WTC11 (cell line): Measurements from ENCODE around the gene NTRK3. TPM values are rescaled to one million over a fixed set of nuclear protein-coding genes. Genes with fewer than 3 reads are reported as not detected.

Experiments
- ATAC-seq: fragments of 200-7000 bp; cut with Tn5 transposase; 2 replicates; pipeline ENCODE4 v1.10.0; 2021; ENCODE audit warnings: mild to moderate bottlenecking, moderate library complexity
- CTCF ChIA-PET: fragments of 300-600 bp; sonication (Branson Sonifier 250); formaldehyde crosslinking; loops from one replicate; lab custom pipeline; 2021; ENCODE audit warnings: antibody characterized with exemption; lab: Charles Lee
- POLR2A ChIA-PET: fragments of 350-600 bp; sonication (Branson Sonifier 250); formaldehyde crosslinking; loops from one replicate; lab custom pipeline; 2021; ENCODE audit warnings: antibody characterized with exemption; lab: Charles Lee
- DNase-seq: peaks from one replicate; pipeline ENCODE4 v3.0.0; 2021; ENCODE audit warnings: low spot score
- H3K27ac Mint-ChIP-seq: 2 replicates; pipeline ENCODE4 v1.8.0; 2021; ENCODE audit warnings: mixed read lengths
- H3K27me3 Mint-ChIP-seq: 2 replicates; pipeline ENCODE4 v1.8.0; 2021; ENCODE audit warnings: low read depth, mild to moderate bottlenecking, moderate library complexity, mixed read lengths
- H3K36me3 Mint-ChIP-seq: 2 replicates; pipeline ENCODE4 v1.8.0; 2021; ENCODE audit warnings: mixed read lengths
- H3K4me1 Mint-ChIP-seq: 2 replicates; pipeline ENCODE4 v1.8.0; 2022; ENCODE audit warnings: mixed read lengths
- H3K4me3 Mint-ChIP-seq: 2 replicates; pipeline ENCODE4 v1.8.0; 2021; ENCODE audit warnings: mild to moderate bottlenecking, moderate library complexity, mixed read lengths
- H3K9me3 Mint-ChIP-seq: 2 replicates; pipeline ENCODE4 v1.8.0; 2021; ENCODE audit warnings: mixed read lengths
- ATF3 ChIP-seq: sonication (generic); formaldehyde crosslinking; conservative IDR thresholded peaks from 2 replicates; pipeline ENCODE4 v1.8.1; 2022; ENCODE audit warnings: mild to moderate bottlenecking, missing genetic modification reagents
- E2F5 ChIP-seq: sonication (generic); formaldehyde crosslinking; IDR thresholded peaks from 2 replicates; pipeline ENCODE4 v1.8.1; 2022; ENCODE audit warnings: mild to moderate bottlenecking, moderate library complexity, missing genetic modification reagents
- GABPB1 ChIP-seq: sonication (generic); formaldehyde crosslinking; IDR thresholded peaks from 2 replicates; pipeline ENCODE4 v1.8.1; 2023; ENCODE audit warnings: mild to moderate bottlenecking, missing genetic modification reagents
- IRF2 ChIP-seq: sonication (generic); formaldehyde crosslinking; IDR thresholded peaks from 2 replicates; pipeline ENCODE4 v1.8.0; 2022; ENCODE audit warnings: low read depth, missing genetic modification reagents, borderline replicate concordance
- KAT7 ChIP-seq: sonication (generic); formaldehyde crosslinking; IDR thresholded peaks from 2 replicates; pipeline ENCODE4 v1.8.1; 2023; ENCODE audit warnings: missing genetic modification reagents, mild to moderate bottlenecking, borderline replicate concordance
- MXD4 ChIP-seq: fragments of 250-450 bp; sonication (Bioruptor Pico); IDR thresholded peaks from 2 replicates; pipeline ENCODE4 v1.8.0; 2021; ENCODE audit warnings: mild to moderate bottlenecking, moderate library complexity, borderline replicate concordance
- TCF7 ChIP-seq: sonication (generic); formaldehyde crosslinking; IDR thresholded peaks from 2 replicates; pipeline ENCODE4 v1.8.0; 2022; ENCODE audit warnings: mild to moderate bottlenecking, low read depth, missing genetic modification reagents, moderate library complexity
- TEAD4 ChIP-seq: sonication (generic); formaldehyde crosslinking; IDR thresholded peaks from 2 replicates; pipeline ENCODE4 v1.8.0; 2022; ENCODE audit warnings: mild to moderate bottlenecking, missing genetic modification reagents
- USF1 ChIP-seq: sonication (generic); formaldehyde crosslinking; IDR thresholded peaks from 2 replicates; pipeline ENCODE4 v1.8.0; 2022; ENCODE audit warnings: mild to moderate bottlenecking, missing genetic modification reagents
- ZBTB43 ChIP-seq: sonication (generic); formaldehyde crosslinking; IDR thresholded peaks from 2 replicates; pipeline ENCODE4 v1.8.1; 2023; ENCODE audit warnings: mild to moderate bottlenecking, missing genetic modification reagents
- ZNF532 ChIP-seq: fragments of 250-450 bp; sonication (Bioruptor Pico); IDR thresholded peaks from 2 replicates; pipeline ENCODE4 v1.9.0; 2021; ENCODE audit warnings: mild to moderate bottlenecking, borderline replicate concordance
- ZSCAN18 ChIP-seq: fragments of 250-450 bp; sonication (Bioruptor Pico); IDR thresholded peaks from 2 replicates; pipeline ENCODE4 v2.1.2; 2022; ENCODE audit warnings: mild to moderate bottlenecking, moderate library complexity
- total RNA-seq: library from RNA; stranded (reverse); gene quantifications from 3 replicates; pipeline ENCODE4 v1.2.3, GENCODE V29; 2021

Gene NTRK3
- total RNA-seq, 1 experiment from 2014 or later, result 12.3 TPM

GRCh38 chr15:87817553-87817952 is 439.0 kb downstream of the NTRK3 start:
- Mint-ChIP-seq H3K9me3 (0 out of 2 replicates have a peak, but pooled peaks cover 3% of the 10 kb centered on the region), H3K27me3 (peaks cover 44% of the 10 kb centered on the region), H3K4me1 (no peaks in the 10 kb centered on the region), H3K4me3 (no peak overlapping the region), H3K36me3 (no peaks in the 10 kb centered on the region), H3K27ac (no peak overlapping the region)
- no peak for TF ChIP-seq TEAD4
- TF ChIP-seq ZBTB43 (CRISPR knock-in tag), result no peak
- TF ChIP-seq IRF2 (CRISPR knock-in tag), result no peak
- no peak for TF ChIP-seq ZSCAN18 (CRISPR knock-in tag)
- ATAC-seq (no peak), DNase-seq (no peak)
- ChIA-PET CTCF (no interaction called here), POLR2A (no interaction called here)

- no peak for ATAC-seq
- Mint-ChIP-seq H3K27ac (no peak overlapping the region), H3K36me3 (no peaks in the 10 kb centered on the region), H3K4me1 (no peaks in the 10 kb centered on the region), H3K9me3 (0 out of 2 replicates have a peak, but pooled peaks cover 3% of the 10 kb centered on the region), H3K4me3 (no peak overlapping the region), H3K27me3 (peaks cover 36% of the 10 kb centered on the region)
- CTCF ChIA-PET, result no interaction called here
- POLR2A ChIA-PET, result no interaction called here
- no peak for TF ChIP-seq TCF7 (CRISPR knock-in tag)
- TF ChIP-seq KAT7 (CRISPR knock-in tag), result no peak
- no peak for TF ChIP-seq GABPB1 (CRISPR knock-in tag)
- no peak for TF ChIP-seq USF1 (CRISPR knock-in tag)
- no peak for TF ChIP-seq ZSCAN18 (CRISPR knock-in tag)
- TF ChIP-seq MXD4 (CRISPR knock-in tag), result no peak
- no peak for TF ChIP-seq ZNF532 (CRISPR knock-in tag)
- no peak for TF ChIP-seq ATF3 (CRISPR knock-in tag)
- DNase-seq, result no peak
These were observed 439.7 kb downstream of the NTRK3 start for GRCh38 chr15:87816811-87817210.

GRCh38 chr15:87816016-87816415 is 440.5 kb downstream of the NTRK3 start:
- Mint-ChIP-seq H3K27ac (no peak overlapping the region), H3K27me3 (peaks cover 28% of the 10 kb centered on the region), H3K4me3 (no peak overlapping the region), H3K4me1 (no peaks in the 10 kb centered on the region), H3K36me3 (no peaks in the 10 kb centered on the region), H3K9me3 (0 out of 2 replicates have a peak, but pooled peaks cover 3% of the 10 kb centered on the region)
- ATAC-seq, result no peak
- no peak for DNase-seq
- ChIA-PET CTCF (no interaction called here), POLR2A (no interaction called here)
- TF ChIP-seq IRF2 (CRISPR knock-in tag), result no peak
- no peak for TF ChIP-seq ZNF532 (CRISPR knock-in tag)
- no peak for TF ChIP-seq TCF7 (CRISPR knock-in tag)
- TF ChIP-seq E2F5, result no peak
